Astrocyte (in vitro differentiated cells and primary cell): Measurements from ENCODE around the gene KCNIP2. TPM values are rescaled to one million over a fixed set of nuclear protein-coding genes. Genes with fewer than 3 reads are reported as not detected.
A peak's percentile ranks its signal among the peaks of the same experiment; 100 is the strongest.

Experiments used
- DNase-seq: peaks from one replicate; pipeline ENCODE4 v3.0.0-alpha.2; 2010; ENCODE audit warnings: low read depth
- FAIRE-seq: peaks from 2 replicates; lab custom pipeline; 2011; peaks lifted over from hg19 to GRCh38; lab: Jason Lieb, UNC
- H2AFZ ChIP-seq: 2 replicates; pipeline ENCODE4 v1.6.0; 2012; ENCODE audit warnings: low read depth, low read length, inconsistent platforms
- H3K27ac ChIP-seq: 2 replicates; pipeline ENCODE4 v1.5.1; 2011; ENCODE audit warnings: low read depth, low read length, inconsistent platforms
- H3K27me3 ChIP-seq: 2 replicates; pipeline ENCODE4 v1.6.0; 2011; ENCODE audit warnings: low read length, inconsistent platforms; ENCODE audit not compliant: insufficient read depth
- H3K36me3 ChIP-seq: 2 replicates; pipeline ENCODE4 v1.5.1; 2011; ENCODE audit warnings: low read length, inconsistent platforms; ENCODE audit not compliant: insufficient read depth
- H3K4me1 ChIP-seq: 2 replicates; pipeline ENCODE4 v1.5.1; 2011; ENCODE audit warnings: low read length, inconsistent platforms; ENCODE audit not compliant: insufficient read depth
- H3K4me2 ChIP-seq: 2 replicates; pipeline ENCODE4 v1.6.0; 2012; ENCODE audit warnings: low read length, inconsistent platforms
- H3K4me3 ChIP-seq: 2 replicates; pipeline ENCODE4 v1.5.1; 2011; ENCODE audit warnings: low read depth, mild to moderate bottlenecking, low read length, inconsistent platforms; ENCODE audit not compliant: insufficient read depth
- H3K79me2 ChIP-seq: 2 replicates; pipeline ENCODE4 v1.6.0; 2012; ENCODE audit warnings: mild to moderate bottlenecking, low read length, inconsistent platforms; ENCODE audit not compliant: insufficient read depth
- H3K9ac ChIP-seq: 2 replicates; pipeline ENCODE4 v1.6.0; 2012; ENCODE audit warnings: mild to moderate bottlenecking, low read length, inconsistent platforms
- H3K9me3 ChIP-seq: 2 replicates; pipeline ENCODE4 v1.5.1; 2012; ENCODE audit warnings: low read depth, mild to moderate bottlenecking, low read length, inconsistent platforms; ENCODE audit not compliant: insufficient read depth
- H4K20me1 ChIP-seq: 2 replicates; pipeline ENCODE4 v1.6.0; 2012; ENCODE audit warnings: low read length, inconsistent platforms; ENCODE audit not compliant: insufficient read depth
- H3K27ac Mint-ChIP-seq: one replicate; pipeline ENCODE4 v1.8.0; 2021; ENCODE audit warnings: mild to moderate bottlenecking, mixed read lengths; ENCODE audit not compliant: unreplicated experiment
- H3K27me3 Mint-ChIP-seq: one replicate; pipeline ENCODE4 v1.8.0; 2021; ENCODE audit warnings: low read depth, mixed read lengths; ENCODE audit not compliant: unreplicated experiment
- H3K36me3 Mint-ChIP-seq: one replicate; pipeline ENCODE4 v1.8.0; 2021; ENCODE audit warnings: low read depth, mixed read lengths; ENCODE audit not compliant: unreplicated experiment
- H3K4me1 Mint-ChIP-seq: one replicate; pipeline ENCODE4 v1.8.0; 2021; ENCODE audit warnings: low read depth, mixed read lengths; ENCODE audit not compliant: unreplicated experiment
- H3K4me3 Mint-ChIP-seq: one replicate; pipeline ENCODE4 v1.8.0; 2021; ENCODE audit warnings: mild to moderate bottlenecking, moderate library complexity, mixed read lengths; ENCODE audit not compliant: unreplicated experiment
- H3K9me3 Mint-ChIP-seq: one replicate; pipeline ENCODE4 v1.8.0; 2021; ENCODE audit warnings: mild to moderate bottlenecking, mixed read lengths; ENCODE audit not compliant: unreplicated experiment
- EZH2 ChIP-seq: IDR thresholded peaks from 2 replicates; pipeline ENCODE4 v1.6.1; 2012; ENCODE audit warnings: mild to moderate bottlenecking, low read length, inconsistent platforms; ENCODE audit not compliant: insufficient read depth
- total RNA-seq: library from RNA; stranded (reverse); gene quantifications from 2 replicates; pipeline ENCODE4 v1.2.1, GENCODE V29; 2021
- TF ChIP-seq, protein P1 (sequence below): IDR thresholded peaks from 2 replicates; pipeline ENCODE4 v1.5.1; 2011; ENCODE audit warnings: low read depth, mild to moderate bottlenecking, inconsistent platforms, low read length, moderate library complexity; ENCODE audit not compliant: insufficient read depth

KCNIP2 gene
- total RNA-seq, 1 donor from 2014 or later: 2.5 TPM

DNA sequence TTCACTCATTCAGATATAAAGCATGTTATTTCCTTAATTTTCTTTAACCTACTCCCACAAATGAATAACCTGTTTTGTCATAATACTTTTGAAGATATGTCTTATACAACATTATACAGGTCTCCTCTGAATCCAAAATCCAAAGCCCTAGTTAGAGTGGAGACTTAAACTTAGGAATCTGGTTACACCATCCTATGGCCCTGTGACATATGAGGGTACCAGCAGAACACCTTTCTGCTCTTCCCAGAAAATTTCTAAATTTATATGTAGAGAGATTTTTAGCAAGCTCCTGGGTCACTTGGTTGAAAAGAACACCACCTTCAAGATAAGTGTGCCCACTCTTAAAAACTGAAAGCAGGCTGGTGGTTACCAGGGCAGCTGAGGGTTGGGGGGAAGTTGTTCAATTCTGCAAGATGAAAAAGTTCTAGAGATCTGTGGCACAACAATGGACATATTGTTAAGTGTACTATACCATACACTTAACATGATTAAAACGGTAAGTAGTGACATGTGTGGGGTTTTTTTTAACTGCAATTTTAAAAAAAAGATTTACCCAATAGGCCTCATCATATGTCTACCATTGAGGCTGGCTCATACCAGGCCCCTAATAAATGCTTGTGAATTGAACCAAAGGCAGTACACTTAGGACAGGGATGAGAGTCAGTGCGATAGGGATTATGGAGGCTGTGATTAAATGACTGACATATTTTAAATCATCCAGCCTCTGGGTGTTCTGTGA is 37.6 kb upstream of the KCNIP2 start:
- DNase-seq: no peak
- Mint-ChIP-seq H3K27me3 (no peaks in the 10 kb centered on the region), H3K9me3 (no peaks in the 10 kb centered on the region), H3K4me1 (peaks cover 9% of the 10 kb centered on the region), H3K36me3 (peaks cover 7% of the 10 kb centered on the region), H3K4me3 (no peak overlapping the region), H3K27ac (no peak overlapping the region)
- Histone ChIP-seq H3K4me3 (no peak overlapping the region), H3K4me1 (peaks cover 17% of the 10 kb centered on the region), H3K4me2 (no peak overlapping the region), H3K79me2 (no peaks in the 10 kb centered on the region), H4K20me1 (no peaks in the 10 kb centered on the region), H3K27me3 (no peaks in the 10 kb centered on the region), H3K9me3 (no peaks in the 10 kb centered on the region), H3K36me3 (no peaks in the 10 kb centered on the region), H3K27ac (no peak overlapping the region), H2AFZ (no peak overlapping the region), H3K9ac (no peak overlapping the region)
- FAIRE-seq: no peak
- TF ChIP-seq, protein P1, sequence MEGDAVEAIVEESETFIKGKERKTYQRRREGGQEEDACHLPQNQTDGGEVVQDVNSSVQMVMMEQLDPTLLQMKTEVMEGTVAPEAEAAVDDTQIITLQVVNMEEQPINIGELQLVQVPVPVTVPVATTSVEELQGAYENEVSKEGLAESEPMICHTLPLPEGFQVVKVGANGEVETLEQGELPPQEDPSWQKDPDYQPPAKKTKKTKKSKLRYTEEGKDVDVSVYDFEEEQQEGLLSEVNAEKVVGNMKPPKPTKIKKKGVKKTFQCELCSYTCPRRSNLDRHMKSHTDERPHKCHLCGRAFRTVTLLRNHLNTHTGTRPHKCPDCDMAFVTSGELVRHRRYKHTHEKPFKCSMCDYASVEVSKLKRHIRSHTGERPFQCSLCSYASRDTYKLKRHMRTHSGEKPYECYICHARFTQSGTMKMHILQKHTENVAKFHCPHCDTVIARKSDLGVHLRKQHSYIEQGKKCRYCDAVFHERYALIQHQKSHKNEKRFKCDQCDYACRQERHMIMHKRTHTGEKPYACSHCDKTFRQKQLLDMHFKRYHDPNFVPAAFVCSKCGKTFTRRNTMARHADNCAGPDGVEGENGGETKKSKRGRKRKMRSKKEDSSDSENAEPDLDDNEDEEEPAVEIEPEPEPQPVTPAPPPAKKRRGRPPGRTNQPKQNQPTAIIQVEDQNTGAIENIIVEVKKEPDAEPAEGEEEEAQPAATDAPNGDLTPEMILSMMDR: no peak
- no peak for TF ChIP-seq EZH2

DNA sequence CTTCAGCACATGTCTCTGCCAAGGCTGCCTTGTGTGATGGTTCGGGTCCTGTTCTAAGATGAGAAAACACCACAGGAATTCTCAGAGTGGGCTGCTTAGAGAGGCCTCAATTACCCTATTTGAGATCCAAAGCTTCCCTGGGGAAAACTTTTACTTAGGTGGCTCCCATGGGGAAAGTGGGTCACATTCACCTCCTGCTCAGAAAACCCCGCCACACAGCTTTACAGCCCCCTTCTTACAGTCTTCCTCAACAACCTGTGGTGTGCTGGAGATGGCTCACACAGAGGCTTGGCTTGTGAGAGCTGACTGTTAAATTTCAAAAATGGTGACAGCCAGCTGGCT is 36.6 kb upstream of the KCNIP2 start:
- Histone ChIP-seq H3K4me3 (no peak overlapping the region), H3K4me1 (peaks cover 17% of the 10 kb centered on the region), H3K4me2 (peak overlapping the region; percentile 71), H3K27ac (peak overlapping the region; percentile 89), H4K20me1 (peaks cover 3% of the 10 kb centered on the region), H3K9me3 (no peaks in the 10 kb centered on the region), H3K27me3 (no peaks in the 10 kb centered on the region), H2AFZ (peak overlapping the region; percentile 20), H3K36me3 (no peaks in the 10 kb centered on the region), H3K9ac (peak overlapping the region; percentile 59), H3K79me2 (no peaks in the 10 kb centered on the region)
- no peak for DNase-seq
- Mint-ChIP-seq H3K9me3 (no peaks in the 10 kb centered on the region), H3K27ac (no peak overlapping the region), H3K36me3 (peaks cover 5% of the 10 kb centered on the region), H3K4me3 (peak overlapping the region; percentile 21), H3K4me1 (peaks cover 9% of the 10 kb centered on the region), H3K27me3 (no peaks in the 10 kb centered on the region)
- TF ChIP-seq, protein P1: no peak
- TF ChIP-seq EZH2: no peak
- FAIRE-seq: no peak

DNA sequence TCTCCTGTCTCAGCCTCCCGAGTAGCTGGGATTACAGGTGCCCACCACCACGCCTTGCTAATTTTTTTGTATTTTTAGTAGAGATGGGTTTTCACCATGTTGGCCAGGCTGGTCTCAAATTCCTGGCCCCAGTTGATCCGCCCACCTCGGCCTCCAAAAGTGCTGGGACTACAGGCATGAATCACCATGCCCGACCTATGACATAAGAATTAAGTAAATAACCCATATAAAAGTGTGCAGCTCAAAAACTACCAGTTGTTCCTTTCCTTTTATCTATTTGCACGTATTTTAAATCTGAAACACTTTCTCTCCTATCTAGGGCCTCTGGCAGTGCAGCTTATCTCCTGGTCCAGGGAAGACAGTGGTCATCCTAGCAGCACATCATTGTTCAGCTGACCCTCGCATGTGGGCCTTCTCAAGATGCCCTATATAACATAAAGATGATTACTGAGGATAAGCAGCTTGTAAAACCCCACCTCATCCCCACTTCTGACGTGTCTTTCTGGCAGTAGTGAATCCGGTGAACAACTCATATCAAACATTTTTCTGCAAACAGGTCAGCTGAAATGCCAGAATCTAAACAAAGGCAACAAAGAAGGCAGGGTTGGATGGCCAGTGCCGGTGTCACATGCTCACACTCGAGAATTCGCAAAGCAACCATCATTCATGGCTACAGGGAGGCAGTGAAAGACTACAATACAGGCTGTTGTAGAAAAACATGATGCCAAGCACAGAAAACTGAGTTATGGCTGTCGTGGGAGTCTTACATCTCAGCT is 36.0 kb upstream of the KCNIP2 start:
- FAIRE-seq (no peak), DNase-seq (peak; percentile 96)
- Mint-ChIP-seq H3K9me3 (no peaks in the 10 kb centered on the region), H3K27me3 (no peaks in the 10 kb centered on the region), H3K4me3 (peak overlapping the region; percentile 21), H3K27ac (no peak overlapping the region), H3K4me1 (peaks cover 9% of the 10 kb centered on the region), H3K36me3 (peaks cover 6% of the 10 kb centered on the region)
- peak overlapping the region; percentile 59 for H3K9ac ChIP-seq
- no peaks in the 10 kb centered on the region for H3K9me3 ChIP-seq
- no peaks in the 10 kb centered on the region for H3K36me3 ChIP-seq
- H3K4me3 ChIP-seq: no peak overlapping the region
- peak overlapping the region; percentile 71 for H3K4me2 ChIP-seq
- peaks cover 3% of the 10 kb centered on the region for H4K20me1 ChIP-seq
- H3K27ac ChIP-seq: peak overlapping the region; percentile 89
- no peaks in the 10 kb centered on the region for H3K79me2 ChIP-seq
- H2AFZ ChIP-seq: peak overlapping the region; percentile 20
- TF ChIP-seq, protein P1: no peak
- no peak for TF ChIP-seq EZH2
- H3K27me3 ChIP-seq: no peaks in the 10 kb centered on the region
- peaks cover 17% of the 10 kb centered on the region for H3K4me1 ChIP-seq
